WI38 (cell line): ENCODE results near the gene TTLL11.

Source experiments
- H3K4me3 ChIP-seq: 2 replicates; pipeline ENCODE4 v1.5.1; 2011; ENCODE audit warnings: low read depth, mild to moderate bottlenecking, control low read depth, low read length
- TF ChIP-seq, protein P1 (sequence below): IDR thresholded peaks from 2 replicates; pipeline ENCODE4 v1.5.1; 2012; ENCODE audit warnings: low read depth, mild to moderate bottlenecking, control low read depth, low read length

Gene TTLL11

DNA sequence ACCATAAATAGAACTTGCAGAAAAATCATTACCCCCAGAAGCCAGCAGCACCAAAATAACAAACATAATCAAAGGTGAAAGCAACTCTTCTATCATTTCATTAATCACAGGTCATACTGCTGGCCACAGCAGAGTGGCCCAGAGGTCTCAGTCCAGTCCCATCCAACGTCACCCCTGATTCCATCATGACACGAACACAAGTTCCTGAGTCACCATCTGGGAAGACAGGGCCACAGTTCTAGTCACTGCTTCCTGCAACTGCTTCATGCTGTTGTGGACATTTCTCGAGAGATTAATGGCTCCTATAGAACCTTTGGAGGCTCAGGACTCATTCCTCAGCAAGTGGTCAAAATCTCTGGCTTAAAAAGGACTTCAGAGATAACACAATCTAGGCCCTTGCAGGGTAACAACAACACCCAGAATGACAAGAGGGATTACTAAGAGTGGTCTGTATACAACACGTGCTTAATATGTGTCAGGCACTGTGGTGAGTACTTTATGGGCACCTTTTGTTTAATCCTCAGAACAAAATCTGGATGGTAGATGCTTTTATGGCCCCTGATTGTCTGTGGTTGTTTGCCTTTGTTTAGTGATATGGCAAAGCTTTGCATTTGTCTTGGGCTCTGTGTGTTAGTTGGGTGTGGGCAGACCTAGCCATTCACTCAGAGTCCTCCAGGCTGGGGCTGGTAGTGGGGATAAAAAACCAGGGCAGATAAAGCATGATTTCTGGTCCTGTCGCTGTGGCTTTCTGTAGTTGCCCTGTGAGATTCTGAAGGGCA is 257.3 kb downstream of the TTLL11 start:
- TF ChIP-seq, protein P1, sequence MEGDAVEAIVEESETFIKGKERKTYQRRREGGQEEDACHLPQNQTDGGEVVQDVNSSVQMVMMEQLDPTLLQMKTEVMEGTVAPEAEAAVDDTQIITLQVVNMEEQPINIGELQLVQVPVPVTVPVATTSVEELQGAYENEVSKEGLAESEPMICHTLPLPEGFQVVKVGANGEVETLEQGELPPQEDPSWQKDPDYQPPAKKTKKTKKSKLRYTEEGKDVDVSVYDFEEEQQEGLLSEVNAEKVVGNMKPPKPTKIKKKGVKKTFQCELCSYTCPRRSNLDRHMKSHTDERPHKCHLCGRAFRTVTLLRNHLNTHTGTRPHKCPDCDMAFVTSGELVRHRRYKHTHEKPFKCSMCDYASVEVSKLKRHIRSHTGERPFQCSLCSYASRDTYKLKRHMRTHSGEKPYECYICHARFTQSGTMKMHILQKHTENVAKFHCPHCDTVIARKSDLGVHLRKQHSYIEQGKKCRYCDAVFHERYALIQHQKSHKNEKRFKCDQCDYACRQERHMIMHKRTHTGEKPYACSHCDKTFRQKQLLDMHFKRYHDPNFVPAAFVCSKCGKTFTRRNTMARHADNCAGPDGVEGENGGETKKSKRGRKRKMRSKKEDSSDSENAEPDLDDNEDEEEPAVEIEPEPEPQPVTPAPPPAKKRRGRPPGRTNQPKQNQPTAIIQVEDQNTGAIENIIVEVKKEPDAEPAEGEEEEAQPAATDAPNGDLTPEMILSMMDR = no peak

DNA sequence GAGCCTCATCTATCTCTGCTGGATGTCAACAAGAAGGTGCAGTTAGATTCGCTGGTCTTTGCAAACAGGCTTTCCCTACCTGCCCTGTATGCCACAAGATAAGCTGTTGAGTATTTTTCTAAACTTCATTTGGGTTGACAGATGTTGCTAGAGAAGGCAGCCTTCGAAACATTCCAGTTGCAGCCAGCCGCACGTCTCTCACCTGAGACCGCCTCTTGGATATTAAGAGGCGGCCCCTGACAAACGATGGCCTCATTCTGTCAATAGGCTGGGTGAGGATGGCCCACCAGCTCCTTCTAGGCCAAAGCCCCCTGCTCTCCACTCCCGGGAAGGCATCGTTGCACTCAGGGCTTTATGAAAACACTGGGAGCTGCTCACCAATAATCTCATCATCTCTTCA is 260.0 kb downstream of the TTLL11 start:
- TF ChIP-seq, protein P1 = no peak
- no peak overlapping the region for H3K4me3 ChIP-seq

More for the DNA sequence above, 257.3 kb downstream of the TTLL11 start:
- no peak overlapping the region for H3K4me3 ChIP-seq

DNA sequence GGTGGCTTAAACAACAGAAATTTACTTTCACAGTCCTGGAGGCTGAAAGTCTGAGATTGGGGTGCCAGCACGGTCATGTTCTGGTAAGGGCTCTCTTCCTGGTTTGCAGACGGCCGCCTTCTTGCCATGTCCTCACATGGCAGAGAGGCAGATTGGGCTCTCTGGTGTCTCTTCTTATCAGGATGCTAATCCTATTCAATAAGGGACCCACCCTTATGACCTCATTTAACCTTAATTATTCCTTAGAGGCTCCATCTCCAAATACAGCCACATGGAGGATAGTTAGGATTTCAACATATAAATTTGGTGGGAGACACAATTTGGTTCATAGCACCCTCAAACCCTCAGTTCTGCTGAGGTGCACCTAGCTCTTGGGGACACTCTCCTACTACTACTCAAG is 261.2 kb downstream of the TTLL11 start:
- TF ChIP-seq, protein P1 = no peak
- no peak overlapping the region for H3K4me3 ChIP-seq

DNA sequence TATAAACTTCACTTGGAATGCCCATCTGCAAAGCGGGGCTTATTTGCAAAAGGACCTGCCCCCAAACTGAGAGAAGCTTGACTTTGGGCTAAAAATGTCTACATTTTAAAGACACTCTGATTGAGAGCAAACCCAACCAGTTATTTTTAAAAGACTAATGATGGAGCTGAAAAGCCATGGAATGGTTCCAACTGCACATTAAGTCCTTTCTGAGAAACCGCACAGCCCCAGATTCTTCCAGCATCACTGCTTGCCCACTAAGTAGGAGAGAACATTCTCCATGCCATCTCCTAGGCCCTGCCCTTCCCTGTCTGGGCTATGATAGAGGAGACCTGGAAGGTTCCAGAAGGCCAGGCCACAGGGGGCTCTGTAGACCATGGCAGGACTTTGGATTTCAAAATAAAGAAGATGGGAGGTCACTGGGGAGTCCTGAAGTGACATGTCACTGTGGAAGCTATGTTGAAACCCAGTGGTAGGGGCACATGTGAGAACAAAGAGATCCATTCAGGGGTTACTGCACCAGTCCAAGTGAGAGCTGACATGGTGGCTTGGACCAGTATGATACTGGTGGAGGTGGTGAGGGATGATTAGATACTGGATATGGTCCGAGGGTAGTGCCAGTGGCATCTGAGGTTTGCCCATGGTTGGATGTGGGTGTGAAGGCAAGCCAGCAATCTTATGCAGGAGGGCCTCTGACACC is 262.5 kb downstream of the TTLL11 start:
- TF ChIP-seq, protein P1 = no peak

DNA sequence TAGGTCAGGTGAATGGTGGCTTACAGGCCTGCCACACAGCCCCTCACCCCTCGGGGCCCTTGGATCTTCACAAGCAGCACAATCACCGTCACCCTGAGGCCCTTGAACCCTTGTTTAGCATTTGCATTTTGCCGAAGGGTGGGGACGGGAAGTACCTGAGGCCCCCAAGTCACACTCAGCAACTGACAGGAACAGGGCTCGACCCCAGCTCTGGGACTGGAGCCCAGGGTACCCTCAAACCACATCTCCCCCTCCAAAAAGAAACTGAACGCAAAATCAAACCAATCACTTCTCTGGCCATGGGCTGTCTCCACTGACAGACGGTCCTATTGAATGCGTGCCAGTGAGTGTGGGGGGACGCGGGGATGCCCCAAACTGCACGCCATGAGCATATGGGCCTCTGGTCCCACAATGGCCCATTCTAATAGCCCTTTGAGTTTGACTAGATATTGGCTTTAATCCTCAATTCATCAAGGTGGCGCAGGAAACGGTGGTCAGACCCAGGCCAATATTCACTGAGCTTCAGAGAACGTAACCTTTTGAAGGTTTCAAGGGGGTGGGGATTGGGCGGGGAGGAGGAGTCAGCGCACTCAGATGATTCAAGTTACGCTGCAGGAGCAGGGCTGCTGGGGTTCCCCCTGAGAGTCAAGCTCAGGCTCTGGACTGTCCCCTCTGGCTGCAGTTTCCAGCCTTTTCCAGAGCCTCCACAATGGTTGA is 265.7 kb downstream of the TTLL11 start:
- TF ChIP-seq, protein P1 = no peak
- H3K4me3 ChIP-seq = no peak overlapping the region

More for the DNA sequence above, 262.5 kb downstream of the TTLL11 start:
- no peak overlapping the region for H3K4me3 ChIP-seq

DNA sequence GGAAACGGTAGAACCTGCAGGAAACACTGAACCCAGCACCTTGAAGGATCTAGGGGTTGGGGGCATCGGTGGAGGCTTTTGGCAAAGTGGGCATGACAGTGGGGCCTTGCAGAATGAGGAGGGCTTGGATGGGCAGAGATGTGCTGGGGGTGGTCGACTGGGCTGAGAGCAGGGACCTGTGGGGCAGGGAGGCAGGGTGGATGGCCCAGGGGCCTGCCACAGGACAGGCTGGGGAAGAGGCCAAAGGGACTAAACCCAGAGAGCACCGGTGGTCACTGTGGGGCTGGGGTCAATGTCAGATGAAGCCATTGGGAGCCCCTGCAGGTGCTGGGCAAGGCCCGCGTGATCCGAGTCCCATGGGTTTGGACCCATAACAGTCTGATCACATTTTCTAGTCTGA is 266.4 kb downstream of the TTLL11 start:
- H3K4me3 ChIP-seq = no peak overlapping the region
- TF ChIP-seq, protein P1 = no peak
